NCI-H1930 (cell line): ENCODE measurements around the gene ACE.

Source experiments
- DNase-seq, 2 experiments: peaks; one replicate each; lab custom pipeline; 2025; lab: John Stamatoyannopoulos, UW

ACE gene

GRCh38 chr17:63476854-63477479 lies at the start of gene ACE:
Gene ACE (plus strand): TSS chr17:63477061. CDS start chr17:63477095, 34 bp downstream.
- DNase-seq, result peak; percentile 80 to 84

GRCh38 chr17:63429766-63430165 lies 47.1 kb upstream of the ACE start:
- DNase-seq, result no peak

GRCh38 chr17:63430223-63430622 lies 46.6 kb upstream of the ACE start:
- no peak for DNase-seq

- DNase-seq, result no peak
Observed at GRCh38 chr17:63431618-63431938, 45.3 kb upstream of the ACE start.

GRCh38 chr17:63431939-63432804 lies 44.7 kb upstream of the ACE start:
- no peak for DNase-seq

- no peak for DNase-seq
Observed at GRCh38 chr17:63433746-63434591, 42.9 kb upstream of the ACE start.

GRCh38 chr17:63434951-63435571 lies 41.8 kb upstream of the ACE start:
- DNase-seq, result no peak

- no peak for DNase-seq
Observed at GRCh38 chr17:63435681-63436522, 41.0 kb upstream of the ACE start.

GRCh38 chr17:63436523-63437110 lies 40.2 kb upstream of the ACE start:
- DNase-seq, result no peak

GRCh38 chr17:63437287-63438091 lies 39.4 kb upstream of the ACE start:
- no peak for DNase-seq

GRCh38 chr17:63438092-63439051 lies 38.5 kb upstream of the ACE start:
- no peak for DNase-seq

GRCh38 chr17:63439687-63440086 lies 37.2 kb upstream of the ACE start:
- no peak for DNase-seq

- DNase-seq, result no peak
Observed at GRCh38 chr17:63440127-63440769, 36.6 kb upstream of the ACE start.

GRCh38 chr17:63440770-63441335 lies 36.0 kb upstream of the ACE start:
- no peak for DNase-seq

GRCh38 chr17:63441654-63442053 lies 35.2 kb upstream of the ACE start:
- DNase-seq, result no peak

GRCh38 chr17:63442074-63442473 lies 34.8 kb upstream of the ACE start:
- DNase-seq, result no peak

- no peak for DNase-seq
Observed at GRCh38 chr17:63442549-63443035, 34.3 kb upstream of the ACE start.

GRCh38 chr17:63443053-63443452 lies 33.8 kb upstream of the ACE start:
- no peak for DNase-seq
